Activated CD4-positive, alpha-beta T cell treated with anti-CD3 and anti-CD28 coated beads, Interleukin-2, amount 50 U/mL, for 16 hours (primary cell): ENCODE data around the gene CPED1.
"Not testable (repeated sequence)": the region's sequence is repeated elsewhere in the genome, so short reads cannot be mapped to it uniquely, and the experiment has no call there.

Experiments
- DNase-seq: peaks from one replicate; pipeline ENCODE4 v3.0.0-alpha.2; 2020

The CPED1 gene

GRCh38 chr7:121197455-121197854, 208.9 kb downstream of the CPED1 start:
- no peak for DNase-seq

DNA sequence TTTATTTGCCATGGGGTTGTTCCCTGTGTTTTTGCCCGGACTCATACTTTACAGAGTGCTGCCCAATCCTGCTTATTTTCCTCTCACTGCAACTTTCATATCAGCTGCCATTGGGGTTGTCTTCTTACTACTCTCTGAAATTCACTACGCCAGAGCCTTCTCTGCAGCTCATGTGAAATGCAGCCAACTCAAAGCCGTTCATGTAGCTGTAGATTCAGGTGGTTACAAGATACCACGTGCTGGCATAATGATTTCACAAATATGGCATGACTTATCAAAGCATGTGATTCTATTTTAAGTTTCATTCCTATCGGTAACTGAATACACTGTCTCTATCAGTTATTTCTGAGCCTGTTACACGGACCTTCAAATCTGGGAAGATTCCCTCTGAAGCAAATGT, 210.0 kb downstream of the CPED1 start:
- DNase-seq, result no peak

DNA sequence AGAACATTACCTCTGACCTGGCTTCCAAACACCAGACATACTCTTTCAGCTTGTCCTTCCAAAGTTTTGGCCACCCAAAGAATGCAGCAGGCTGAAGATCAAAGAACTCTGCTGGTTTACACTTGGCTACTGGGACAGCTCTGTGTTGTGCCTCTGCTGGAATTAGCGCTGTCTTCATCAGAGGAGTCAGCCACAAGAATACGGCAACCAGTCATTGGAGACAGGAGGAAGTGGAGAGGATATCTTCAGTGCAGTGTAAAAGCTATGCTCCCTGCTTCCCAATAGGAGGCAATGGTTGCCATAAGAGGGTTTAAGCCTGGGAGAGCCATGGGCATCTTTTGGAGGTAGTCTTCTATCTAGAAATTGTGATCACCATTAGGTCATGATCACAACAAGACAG, 213.6 kb downstream of the CPED1 start:
- DNase-seq, result no peak

DNA sequence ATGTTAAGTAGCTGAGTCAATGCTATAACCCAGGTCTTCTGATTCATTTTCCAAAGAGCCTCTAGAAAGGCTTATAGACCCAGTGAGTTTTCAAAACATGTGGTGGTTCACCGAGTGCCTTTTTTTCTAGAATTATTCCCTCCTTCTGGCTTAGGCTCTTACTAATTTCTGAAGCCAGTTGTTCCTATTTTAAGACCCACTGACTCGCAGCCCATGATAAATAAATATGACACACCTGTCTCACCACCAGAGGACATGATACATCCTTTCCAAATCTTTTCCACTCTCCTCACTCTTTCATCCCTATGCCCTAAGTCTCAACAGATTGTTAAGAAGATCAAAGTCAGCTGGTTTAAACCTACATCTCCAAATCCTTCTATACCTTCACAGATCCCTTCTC, 214.3 kb downstream of the CPED1 start:
- DNase-seq, result no peak

GRCh38 chr7:121204537-121204936, 216.0 kb downstream of the CPED1 start:
- no peak for DNase-seq

DNA sequence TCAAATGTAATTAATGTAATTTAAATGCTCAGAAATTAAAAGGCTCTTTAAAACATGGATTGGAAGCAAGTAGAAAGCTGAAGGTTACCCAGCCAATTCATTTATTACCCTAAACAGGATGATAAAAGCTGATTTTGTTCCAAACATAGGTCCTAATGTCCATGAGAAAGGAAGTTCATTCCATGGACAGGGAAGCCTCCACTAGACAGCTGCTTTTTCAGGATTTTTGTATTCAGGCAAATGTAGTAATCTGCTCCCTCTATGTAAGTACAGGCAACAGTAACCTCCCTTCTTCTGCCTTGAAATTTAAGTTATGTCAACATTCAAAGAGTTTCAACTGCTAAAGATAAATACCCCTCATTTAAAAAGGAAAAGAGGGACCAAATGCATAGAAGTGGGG, 217.3 kb downstream of the CPED1 start:
- DNase-seq, result no peak

- no peak for DNase-seq
Observed at GRCh38 chr7:121211253-121211652, 222.7 kb downstream of the CPED1 start.

DNA sequence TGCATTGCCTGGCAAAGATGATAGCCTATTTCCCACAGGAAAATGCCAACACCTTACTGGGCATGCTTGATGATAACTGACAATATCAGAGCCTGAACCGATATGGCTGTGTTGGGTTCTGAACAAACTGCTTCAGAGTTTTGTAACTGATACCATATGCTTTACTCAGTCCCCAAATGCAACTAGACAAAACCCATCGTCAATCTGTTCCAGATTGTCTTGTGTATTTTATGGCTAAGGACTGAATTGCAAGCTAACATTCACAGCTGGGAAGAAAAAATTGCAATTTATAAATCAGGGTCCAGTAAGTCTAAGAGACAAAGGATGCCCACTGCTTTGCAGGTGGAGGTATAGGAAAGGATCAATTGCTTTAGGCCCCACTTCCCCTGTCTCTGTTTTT, 223.5 kb downstream of the CPED1 start:
- DNase-seq, result no peak

DNA sequence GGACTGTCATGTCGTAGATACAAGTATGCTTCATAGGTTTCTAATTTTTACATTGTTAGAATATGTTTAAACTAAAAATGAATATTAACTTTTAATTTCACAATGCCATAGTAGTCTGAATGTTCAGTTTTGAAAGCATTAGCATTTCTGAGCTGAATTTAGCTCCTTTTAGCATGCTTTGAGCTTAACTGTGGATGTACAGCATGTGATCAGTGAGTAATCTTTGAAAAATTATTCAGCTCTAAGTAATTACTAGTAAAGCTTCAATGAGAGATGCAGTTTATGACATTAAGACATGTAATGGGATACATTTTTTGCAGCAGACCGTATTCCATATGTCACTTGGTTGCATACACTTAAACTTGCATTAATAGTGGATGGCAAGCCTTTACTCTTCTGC, 226.1 kb downstream of the CPED1 start:
- no peak for DNase-seq

DNA sequence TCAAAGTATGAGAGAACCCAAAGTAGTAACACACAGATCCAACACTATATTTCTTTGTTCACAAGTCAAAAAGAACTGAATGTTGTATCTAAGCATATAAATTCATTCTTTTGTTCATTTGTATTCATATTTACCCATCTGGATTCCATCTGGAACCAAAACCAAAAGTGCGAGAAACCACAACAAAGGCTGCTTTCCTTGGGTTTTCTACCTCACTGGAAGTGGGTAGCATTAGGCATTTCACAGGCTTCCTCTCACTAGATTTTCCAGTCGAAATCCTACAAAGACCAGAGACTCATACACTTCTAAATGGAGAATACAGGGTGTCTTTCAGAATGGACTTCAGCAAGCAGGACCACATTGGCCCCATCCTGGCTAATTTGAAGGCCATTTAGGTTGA, 230.5 kb downstream of the CPED1 start:
- no peak for DNase-seq

DNA sequence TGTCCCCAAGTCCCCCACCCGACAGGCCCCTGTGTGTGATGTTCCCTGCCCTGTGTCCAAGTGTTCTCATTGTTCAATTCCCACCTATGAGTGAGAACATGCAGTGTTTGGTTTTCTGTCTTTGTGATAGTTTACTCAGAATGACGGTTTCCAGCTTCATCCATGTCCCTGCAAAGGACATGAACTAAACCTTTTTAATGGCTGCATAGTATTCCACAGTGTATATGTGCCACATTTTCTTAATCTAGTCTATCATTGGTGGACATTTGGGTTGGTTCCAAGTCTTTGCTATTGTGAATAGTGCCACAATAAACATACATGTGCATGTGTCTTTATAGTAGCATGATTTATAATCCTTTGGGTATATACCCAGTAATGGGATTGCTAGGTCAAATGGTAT, 232.6 kb downstream of the CPED1 start:
- DNase-seq, result not testable (repeated sequence)

DNA sequence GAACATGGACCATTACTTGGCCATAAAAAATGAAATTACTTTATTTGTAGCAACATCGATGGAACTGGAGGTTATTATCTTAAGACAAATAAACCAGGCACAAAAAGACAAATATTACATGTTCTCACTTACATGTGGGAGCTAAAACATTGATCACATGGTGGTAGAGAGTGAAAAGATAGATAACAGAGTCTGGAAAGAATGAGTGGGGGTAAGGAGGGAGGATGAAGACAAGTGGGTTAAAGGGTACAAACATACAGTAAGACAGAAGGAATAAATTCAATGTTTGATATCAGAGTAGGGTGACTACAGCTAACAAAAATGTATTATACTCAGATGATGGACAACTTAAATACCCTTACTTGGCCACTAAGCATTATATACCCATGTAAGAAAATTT, 240.3 kb downstream of the CPED1 start:
- DNase-seq, result no peak

GRCh38 chr7:121235201-121235600, 246.7 kb downstream of the CPED1 start:
- DNase-seq, result no peak

GRCh38 chr7:121237601-121238000, 249.1 kb downstream of the CPED1 start:
- no peak for DNase-seq

DNA sequence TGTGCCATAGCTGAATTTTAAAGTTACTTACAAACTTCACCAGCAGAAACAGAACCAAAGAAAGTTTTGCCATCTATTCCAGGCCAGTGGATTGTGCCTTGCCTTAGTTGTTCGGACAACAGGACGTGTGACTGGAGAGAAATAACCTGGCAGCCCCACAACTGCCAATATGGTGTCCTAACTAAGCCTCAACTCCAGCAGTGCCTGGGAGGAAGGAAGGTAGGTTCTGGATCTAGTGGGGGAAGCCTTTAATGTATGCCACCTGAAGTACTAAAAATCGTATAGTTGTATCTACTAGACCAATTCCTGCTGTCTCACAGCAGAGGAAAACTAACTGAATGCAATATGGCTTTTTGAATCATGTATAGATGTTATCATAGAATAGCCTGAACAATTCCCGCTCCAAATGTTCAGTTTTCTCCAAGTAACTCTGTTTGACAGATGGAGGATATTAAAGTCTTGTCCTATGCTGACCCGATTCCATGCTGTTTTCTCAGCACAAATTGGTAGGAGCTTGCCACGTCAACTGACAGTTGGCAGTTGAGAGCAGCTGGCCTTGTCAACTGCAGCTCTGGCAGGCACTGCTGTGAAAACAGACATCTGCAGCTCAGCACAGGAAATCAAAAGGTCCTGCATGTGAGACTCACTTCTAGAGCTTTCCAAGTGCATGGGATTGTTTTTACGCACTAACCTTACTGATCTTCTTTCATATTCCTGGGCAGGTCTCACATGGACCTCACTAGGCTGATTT, 255.8 kb downstream of the CPED1 start:
- no peak for DNase-seq

GRCh38 chr7:121251367-121251766, 262.9 kb downstream of the CPED1 start:
- DNase-seq, result not testable (repeated sequence)

- DNase-seq, result not testable (repeated sequence)
Observed at GRCh38 chr7:121252523-121253235, 264.2 kb downstream of the CPED1 start.

DNA sequence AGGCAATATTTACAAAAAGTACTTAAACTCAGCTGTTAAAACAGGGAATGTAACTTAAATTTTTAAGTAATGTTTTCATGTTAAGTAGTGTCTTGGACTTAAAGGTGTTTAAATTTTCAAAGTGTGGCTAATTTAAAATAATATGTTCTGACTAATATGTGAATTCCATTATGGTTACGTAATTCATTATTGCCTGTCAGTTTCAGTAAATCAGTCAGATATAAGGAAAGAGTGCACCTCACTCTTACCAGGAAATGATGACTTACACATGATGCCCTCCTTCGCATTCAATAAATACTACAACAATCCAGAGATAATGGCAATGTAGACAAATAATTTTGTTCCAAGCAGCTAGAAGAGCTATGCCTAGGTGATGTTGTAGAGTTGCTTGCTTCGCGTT, 271.3 kb downstream of the CPED1 start:
- no peak for DNase-seq

DNA sequence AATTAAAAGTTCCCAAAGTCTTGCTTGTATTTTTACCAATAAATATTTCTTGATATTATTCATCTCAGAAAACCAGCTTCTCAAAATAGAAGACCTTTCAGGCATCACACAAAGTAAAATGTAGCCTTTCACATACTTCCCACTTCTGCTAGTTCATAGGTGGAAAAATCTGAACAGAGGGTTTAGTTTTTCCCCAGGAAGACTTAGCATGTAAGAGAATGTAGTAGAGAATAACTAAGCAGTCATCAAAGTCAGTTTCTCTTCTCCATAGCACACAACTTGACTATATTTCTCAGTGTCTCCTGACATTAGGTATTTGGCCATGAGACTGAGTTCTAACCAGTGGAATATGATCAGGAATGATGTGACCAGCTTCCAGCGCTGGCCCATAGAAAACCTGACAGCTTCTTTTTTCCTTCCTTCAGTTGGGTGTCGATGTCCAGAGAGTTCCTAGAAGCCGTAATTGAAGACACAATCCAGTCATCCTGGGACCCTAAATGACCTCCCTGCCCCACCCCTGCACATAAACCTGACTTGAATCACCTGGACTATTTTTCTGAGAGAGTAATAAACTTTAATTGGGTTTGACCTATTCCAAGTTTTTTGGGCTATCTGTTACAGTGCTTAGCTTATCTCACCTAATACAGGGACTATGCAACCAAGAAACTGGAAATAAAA, 272.8 kb downstream of the CPED1 start:
- no peak for DNase-seq

- DNase-seq, result no peak
Observed at GRCh38 chr7:121262221-121262620, 273.7 kb downstream of the CPED1 start.

DNA sequence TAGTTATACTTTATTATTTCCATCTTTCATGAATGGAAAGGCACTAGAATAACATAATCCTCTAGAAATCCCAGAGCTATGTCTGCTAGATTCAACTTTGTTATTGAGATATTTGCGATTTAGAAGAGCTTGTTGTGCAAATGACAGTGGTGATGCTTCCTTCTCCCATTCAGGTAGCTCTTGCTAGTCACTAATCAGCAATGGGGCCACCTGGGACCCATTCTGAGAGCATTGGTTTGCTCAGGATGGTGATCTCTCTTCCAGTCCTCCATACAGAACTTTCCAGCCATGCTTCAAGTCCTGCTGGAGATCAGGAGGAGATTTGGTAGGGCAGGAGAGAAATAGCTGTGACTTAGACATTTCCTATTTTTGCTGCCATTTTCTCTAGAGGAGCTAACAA, 274.5 kb downstream of the CPED1 start:
- DNase-seq, result no peak

DNA sequence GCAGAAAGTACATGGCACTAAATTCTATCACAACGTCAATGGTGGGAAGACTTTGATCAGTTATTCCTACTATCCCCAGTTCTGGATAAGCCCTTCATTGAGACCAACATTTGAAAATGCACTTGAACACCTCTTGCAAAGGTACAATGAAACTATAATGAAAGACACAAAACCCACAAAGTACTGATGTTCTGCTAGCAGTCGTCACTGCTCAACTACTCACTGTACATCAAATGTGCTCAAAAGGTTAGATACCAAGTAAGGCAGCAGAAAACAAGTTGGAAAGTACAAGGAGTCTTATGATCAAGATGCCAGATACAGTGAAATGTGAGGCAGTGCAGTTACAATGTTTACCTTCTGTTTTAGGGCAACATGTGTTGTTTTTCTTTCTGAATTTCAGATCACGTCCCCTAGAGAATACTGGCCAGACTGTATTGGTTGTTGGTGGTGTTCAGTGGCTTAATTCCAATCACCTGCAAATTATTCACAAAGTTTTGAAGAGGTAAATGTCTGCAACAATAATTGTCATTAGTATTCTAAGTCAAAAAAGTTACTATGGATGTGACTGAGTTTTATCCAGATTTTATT, 277.9 kb downstream of the CPED1 start:
- DNase-seq, result no peak

GRCh38 chr7:121267612-121268011, 279.1 kb downstream of the CPED1 start:
- no peak for DNase-seq

DNA sequence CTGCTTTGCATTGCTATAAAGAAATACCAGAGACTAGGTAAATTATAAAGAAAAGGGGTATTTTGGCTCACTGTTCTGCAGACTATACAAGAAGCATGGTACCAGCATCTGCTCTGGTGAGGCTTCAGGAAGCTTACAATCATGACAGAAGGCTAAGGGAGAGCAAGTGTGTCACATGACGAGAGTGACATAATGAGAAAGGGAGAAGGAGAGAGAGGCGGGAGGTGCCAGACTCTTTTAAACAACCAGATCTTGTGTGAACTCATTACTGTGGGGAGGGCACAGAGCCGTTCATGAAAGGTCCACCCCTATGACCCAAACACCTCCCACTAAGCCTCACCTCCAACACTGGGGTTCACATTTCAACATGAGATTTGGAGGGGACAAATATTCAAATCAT, 281.3 kb downstream of the CPED1 start:
- DNase-seq, result no peak
